Coronary artery (tissue), 2 donors: ENCODE results near the gene AKT1.

Experiments
- DNase-seq: peaks from one replicate; pipeline ENCODE4 v3.0.0-alpha.2; 2017; ENCODE audit warnings: low spot score
- H3K27ac ChIP-seq, 2 donors: fragments of 200-600 bp; sonication (generic); one replicate each; pipeline ENCODE4 v1.5.1; 2016 to 2019
- H3K4me3 ChIP-seq: fragments of 200-600 bp; sonication (generic); 2 replicates; pipeline ENCODE4 v1.5.1; 2016; ENCODE audit warnings: mild to moderate bottlenecking, moderate library complexity
- TF ChIP-seq, protein P1 (sequence below): fragments of 200-600 bp; sonication (generic); IDR thresholded peaks from one replicate; pipeline ENCODE4 v1.5.1; 2019; ENCODE audit warnings: antibody characterized with exemption

The AKT1 gene

GRCh38 chr14:104772707-104773504 lies 22.6 kb downstream of the AKT1 start:
- TF ChIP-seq, protein P1, sequence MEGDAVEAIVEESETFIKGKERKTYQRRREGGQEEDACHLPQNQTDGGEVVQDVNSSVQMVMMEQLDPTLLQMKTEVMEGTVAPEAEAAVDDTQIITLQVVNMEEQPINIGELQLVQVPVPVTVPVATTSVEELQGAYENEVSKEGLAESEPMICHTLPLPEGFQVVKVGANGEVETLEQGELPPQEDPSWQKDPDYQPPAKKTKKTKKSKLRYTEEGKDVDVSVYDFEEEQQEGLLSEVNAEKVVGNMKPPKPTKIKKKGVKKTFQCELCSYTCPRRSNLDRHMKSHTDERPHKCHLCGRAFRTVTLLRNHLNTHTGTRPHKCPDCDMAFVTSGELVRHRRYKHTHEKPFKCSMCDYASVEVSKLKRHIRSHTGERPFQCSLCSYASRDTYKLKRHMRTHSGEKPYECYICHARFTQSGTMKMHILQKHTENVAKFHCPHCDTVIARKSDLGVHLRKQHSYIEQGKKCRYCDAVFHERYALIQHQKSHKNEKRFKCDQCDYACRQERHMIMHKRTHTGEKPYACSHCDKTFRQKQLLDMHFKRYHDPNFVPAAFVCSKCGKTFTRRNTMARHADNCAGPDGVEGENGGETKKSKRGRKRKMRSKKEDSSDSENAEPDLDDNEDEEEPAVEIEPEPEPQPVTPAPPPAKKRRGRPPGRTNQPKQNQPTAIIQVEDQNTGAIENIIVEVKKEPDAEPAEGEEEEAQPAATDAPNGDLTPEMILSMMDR = no peak
- no peak overlapping the region for H3K4me3 ChIP-seq
- no peak for DNase-seq
- H3K27ac ChIP-seq = no peak overlapping the region

DNA sequence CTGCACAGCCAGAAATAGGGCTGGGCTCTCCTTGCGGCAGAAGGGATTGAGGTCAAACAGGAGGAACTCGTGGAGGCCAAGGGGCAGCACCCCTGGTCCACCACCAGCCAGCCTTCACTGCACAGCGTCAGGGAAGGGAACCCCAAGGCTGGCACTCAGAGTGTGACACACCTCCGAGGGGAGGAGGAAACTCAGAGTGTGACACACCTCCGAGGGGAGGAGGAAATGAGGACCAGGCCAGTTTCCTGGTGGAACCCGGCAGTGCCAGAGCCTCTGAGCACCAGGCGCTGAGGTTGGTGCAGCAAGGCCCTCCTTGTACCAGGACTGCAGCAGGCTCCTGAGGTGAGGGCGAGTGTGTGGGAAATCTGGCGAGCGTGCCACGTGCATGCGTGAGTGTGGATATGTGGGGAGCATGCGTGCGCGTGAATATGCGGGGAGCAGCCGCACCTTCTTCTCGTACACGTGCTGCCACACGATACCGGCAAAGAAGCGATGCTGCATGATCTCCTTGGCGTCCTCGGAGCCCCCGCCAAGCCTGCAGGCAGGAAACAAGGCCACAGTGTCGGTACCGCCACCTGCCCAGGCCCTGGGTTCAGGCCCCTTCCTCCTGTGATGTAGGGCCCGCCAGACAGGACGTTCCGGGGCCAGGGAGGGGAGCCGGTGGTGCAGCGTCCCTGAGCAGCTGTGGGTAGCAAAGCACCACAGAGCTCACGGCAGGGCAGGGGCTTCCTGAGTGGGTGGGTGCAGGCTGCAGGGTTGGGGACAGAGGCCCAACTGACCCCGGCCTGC lies 23.4 kb downstream of the AKT1 start:
- H3K27ac ChIP-seq = no peak overlapping the region
- no peak overlapping the region for H3K4me3 ChIP-seq
- TF ChIP-seq, protein P1 = no peak
- no peak for DNase-seq

DNA sequence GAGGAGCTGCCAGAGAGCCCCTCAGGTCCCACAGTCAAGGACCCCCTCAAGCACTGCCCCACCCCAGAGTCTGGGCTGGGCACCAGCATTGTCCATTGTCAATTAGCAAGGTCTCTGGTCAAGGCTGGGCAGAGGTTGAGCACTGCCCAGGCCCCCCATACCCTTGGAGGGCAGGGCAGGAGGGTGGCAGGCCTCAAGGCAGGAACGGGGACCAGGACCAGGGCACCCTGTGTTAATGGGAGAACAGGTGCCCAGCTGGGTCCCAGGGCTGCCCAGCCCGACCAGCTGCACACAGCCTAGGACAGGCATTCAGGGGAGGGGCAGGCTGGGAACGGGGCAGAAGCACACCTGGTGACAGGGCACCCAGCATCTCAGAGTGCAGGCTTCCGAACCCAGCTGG lies 24.2 kb downstream of the AKT1 start:
- TF ChIP-seq, protein P1 = no peak

DNA sequence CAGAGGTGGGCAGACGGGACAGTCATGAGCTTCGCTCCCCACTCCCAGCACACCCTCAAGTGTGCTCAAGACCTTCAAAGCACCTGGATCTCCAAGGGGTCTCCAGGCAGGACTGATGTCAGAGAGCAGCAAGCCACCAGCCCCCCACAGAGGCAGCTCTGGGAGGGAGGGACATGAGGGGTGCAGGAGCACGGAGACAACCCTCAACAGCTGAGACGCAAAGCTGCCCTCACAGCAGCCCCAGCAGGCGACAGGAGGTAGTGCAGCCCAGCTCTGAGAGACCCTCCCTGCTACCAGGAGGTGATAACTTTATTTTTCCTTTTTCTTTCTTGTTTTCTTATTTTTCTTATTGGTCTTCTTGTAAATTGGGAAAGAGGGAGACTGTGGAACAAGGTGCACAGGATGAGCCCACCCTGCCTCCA lies 24.7 kb downstream of the AKT1 start:
- no peak overlapping the region for H3K4me3 ChIP-seq
- DNase-seq = no peak
- H3K27ac ChIP-seq = no peak overlapping the region
- TF ChIP-seq, protein P1 = no peak

More for the DNA sequence above, 24.2 kb downstream of the AKT1 start:
- no peak overlapping the region for H3K4me3 ChIP-seq
- H3K27ac ChIP-seq = no peak overlapping the region
- no peak for DNase-seq

DNA sequence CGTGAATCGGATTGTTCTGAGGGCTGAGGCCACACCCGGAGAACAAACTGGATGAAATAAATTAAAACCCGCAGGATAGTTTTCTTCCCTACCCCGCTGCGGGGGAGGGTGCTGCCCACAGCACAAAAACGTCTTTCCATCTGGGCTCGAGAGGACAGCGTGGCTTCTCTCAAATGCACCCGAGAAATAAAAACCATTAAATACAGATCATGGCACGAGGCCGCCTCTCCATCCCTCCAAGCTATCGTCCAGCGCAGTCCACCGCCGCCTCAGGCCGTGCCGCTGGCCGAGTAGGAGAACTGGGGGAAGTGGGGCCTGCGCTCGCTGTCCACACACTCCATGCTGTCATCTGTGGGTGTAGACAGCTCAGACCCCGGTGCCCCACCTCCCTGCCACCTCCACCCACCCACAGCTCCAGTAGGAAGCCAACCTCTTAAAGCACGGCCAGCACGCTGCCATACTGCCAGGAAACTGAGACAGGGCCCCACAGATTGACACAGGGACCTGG lies 25.4 kb downstream of the AKT1 start:
- DNase-seq = no peak
- Histone ChIP-seq H3K4me3 (no peak overlapping the region), H3K27ac (no peak overlapping the region)
- TF ChIP-seq, protein P1 = no peak

GRCh38 chr14:104769324-104770071 lies 26.1 kb downstream of the AKT1 start:
- TF ChIP-seq, protein P1 = no peak
- H3K4me3 ChIP-seq = no peak overlapping the region
- H3K27ac ChIP-seq = no peak overlapping the region
- no peak for DNase-seq
